ENCODE data around the gene MAST2.
"Not testable (repeated sequence)": the region's sequence is repeated elsewhere in the genome, so short reads cannot be mapped to it uniquely, and the experiment has no call there.

Gene MAST2

DNA sequence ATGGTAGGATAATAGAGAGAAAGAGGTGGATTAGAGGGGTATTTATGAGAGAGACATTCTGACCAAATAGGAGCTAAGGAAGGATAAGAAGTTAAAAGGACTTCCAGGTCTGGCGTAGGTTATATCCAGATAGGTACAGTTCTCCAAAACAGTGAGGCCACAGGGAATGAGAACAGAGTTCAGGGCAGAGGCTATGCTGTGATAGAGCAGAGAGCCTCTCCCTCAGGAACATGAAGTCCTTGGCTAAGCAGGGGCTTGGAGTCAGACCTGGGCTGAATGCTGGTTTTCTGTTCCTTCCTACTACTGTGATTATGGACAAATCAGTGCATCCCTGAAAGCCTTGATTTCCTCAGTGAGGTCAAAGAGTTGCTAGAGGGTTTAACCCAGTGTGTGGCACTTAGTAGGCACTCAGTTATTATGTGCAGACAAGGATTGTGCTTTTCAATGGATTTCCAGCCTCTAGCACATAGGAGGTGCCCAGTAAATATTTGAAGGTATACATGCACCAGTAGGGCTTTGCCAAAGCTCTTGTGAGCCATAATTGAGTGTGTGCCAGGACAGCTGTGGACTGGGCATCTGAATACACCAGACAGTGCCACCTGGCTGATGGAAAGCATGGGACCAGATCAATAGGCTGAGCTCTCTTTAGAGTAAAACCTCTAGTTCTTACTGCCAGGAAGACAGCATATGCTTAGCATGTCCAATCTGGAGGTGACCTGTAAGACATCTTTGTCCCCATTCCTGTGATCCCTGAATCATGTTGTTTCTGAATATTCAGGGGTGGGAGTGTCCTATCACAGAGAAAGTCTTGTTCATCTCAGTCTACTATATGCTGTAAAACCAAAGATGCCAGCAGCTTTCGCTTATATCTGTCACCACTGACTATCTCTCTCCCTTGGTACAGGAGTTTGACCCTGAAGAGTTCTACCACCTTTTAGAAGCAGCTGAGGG is 217.9 kb downstream of the MAST2 start:
- no peak for DNase-seq (ENCODE audit: low read depth in 3 of 3)

DNA sequence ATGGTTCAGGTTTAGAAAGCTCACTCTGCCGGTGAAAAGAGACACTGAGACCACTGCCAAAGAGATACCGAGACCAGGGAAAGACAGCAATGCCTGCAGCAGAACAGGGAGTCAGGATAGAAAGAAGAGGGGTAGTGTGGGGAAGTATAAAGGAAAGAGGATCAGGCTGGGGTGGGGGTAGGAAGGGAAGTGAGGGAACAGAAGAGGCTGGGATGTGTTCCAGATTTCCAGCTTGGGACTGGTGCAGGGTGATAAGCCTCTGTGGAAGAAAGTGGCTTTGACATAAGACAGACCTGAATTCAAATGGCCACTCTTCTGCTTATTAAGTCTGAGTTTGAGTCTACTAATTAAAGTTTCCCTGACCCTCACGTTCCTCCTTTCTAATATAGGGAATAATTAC is 223.1 kb downstream of the MAST2 start:
- DNase-seq (ENCODE audit: low read depth in 3 of 3), result no peak

DNA sequence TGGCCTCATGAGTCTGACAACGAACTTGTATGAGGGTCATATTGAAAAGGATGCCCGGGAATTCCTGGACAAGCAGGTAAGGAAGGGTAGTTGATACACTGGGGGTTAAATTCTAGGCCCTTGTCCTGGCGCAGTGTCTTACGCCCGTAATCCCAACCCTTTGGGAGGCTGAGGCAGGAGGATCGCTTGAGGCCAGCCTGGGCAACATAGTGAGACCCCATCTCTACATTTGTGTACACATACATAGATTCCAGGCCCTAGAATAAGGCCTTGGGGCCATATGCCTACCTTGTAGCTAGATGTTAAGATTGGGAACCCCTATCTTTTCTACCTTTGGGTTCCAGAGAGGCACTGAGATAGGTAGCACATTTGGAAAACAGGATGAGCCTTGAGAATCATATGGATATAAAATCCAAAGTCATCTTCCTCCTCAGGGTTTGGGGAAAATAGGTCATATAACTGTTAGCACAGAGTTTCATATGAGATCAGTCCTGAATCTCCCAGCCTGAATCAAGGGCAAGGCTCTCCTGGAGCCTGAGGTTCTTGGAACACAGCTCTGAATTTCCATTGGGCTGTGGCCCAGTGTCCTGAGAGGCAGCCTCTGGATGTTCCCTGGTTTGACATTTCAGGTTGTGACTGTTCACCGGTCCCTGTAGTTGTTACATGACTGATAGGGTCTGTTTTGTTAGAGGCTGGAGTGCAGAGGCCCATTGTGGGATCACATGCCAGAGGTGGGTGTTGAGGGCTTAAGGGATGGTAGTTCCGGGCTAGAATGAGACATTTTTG is 224.6 kb downstream of the MAST2 start:
- no peak for DNase-seq (ENCODE audit: low read depth in 3 of 3)

DNA sequence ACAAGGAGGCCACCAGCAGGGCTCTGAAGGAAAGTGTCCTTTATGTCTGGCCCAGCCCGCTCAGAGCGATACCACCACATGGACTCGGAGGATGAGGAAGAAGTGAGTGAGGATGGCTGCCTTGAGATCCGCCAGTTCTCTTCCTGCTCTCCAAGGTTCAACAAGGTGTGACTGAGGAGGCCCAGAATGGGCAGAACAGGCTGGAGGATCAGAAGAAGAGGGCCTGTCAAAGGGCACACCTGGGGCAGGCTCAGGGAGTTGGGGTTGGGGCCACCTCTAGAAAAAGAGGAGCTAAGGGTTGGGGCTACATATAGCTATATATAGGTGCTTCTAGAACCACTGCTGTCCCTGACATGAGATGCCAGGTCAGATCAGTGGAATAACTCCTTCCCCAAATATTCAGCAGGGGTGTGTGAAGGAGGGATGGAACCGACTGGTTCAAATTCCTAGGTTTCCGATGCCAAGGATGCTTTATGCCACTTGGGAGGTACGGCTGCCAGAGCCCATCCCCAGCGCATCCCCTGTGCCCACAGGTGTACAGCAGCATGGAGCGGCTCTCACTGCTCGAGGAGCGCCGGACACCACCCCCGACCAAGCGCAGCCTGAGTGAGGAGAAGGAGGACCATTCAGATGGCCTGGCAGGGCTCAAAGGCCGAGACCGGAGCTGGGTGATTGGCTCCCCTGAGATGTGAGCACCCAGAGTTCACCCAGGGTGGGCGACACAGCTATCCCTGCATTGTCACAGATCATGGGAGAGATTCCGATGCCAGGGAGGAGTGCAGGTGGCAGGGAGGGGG is 226.9 kb downstream of the MAST2 start:
- DNase-seq (ENCODE audit: low read depth in 3 of 3), result no peak

DNA sequence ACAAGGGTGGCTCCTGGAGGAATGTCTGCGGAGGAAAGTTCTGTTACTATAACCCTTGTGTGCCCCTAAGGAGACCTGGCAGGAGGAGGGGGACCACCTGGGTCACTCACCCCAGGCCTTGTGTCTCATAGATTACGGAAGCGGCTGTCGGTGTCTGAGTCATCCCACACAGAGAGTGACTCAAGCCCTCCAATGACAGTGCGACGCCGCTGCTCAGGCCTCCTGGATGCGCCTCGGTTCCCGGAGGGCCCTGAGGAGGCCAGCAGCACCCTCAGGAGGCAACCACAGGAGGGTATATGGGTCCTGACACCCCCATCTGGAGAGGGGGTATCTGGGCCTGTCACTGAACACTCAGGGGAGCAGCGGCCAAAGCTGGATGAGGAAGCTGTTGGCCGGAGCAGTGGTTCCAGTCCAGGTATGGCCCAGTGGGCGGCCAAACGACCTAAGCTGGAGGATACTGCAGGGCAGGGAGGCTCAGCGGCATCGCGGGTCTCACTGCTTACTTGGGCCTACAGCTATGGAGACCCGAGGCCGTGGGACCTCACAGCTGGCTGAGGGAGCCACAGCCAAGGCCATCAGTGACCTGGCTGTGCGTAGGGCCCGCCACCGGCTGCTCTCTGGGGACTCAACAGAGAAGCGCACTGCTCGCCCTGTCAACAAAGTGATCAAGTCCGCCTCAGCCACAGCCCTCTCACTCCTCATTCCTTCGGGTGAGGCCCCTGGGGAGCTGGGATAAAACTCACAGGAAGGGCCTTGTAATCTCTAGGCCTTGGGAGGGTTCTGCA is 227.7 kb downstream of the MAST2 start:
- DNase-seq (ENCODE audit: low read depth in 3 of 3), result no peak

DNA sequence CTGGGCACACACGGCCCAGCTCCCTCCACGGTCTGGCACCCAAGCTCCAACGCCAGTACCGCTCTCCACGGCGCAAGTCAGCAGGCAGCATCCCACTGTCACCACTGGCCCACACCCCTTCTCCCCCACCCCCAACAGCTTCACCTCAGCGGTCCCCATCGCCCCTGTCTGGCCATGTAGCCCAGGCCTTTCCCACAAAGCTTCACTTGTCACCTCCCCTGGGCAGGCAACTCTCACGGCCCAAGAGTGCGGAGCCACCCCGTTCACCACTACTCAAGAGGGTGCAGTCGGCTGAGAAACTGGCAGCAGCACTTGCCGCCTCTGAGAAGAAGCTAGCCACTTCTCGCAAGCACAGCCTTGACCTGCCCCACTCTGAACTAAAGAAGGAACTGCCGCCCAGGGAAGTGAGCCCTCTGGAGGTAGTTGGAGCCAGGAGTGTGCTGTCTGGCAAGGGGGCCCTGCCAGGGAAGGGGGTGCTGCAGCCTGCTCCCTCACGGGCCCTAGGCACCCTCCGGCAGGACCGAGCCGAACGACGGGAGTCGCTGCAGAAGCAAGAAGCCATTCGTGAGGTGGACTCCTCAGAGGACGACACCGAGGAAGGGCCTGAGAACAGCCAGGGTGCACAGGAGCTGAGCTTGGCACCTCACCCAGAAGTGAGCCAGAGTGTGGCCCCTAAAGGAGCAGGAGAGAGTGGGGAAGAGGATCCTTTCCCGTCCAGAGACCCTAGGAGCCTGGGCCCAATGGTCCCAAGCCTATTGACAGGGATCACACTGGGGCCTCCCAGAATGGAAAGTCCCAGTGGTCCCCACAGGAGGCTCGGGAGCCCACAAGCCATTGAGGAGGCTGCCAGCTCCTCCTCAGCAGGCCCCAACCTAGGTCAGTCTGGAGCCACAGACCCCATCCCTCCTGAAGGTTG is 231.4 kb downstream of the MAST2 start:
- no peak for DNase-seq (ENCODE audit: low read depth in 3 of 3)

DNA sequence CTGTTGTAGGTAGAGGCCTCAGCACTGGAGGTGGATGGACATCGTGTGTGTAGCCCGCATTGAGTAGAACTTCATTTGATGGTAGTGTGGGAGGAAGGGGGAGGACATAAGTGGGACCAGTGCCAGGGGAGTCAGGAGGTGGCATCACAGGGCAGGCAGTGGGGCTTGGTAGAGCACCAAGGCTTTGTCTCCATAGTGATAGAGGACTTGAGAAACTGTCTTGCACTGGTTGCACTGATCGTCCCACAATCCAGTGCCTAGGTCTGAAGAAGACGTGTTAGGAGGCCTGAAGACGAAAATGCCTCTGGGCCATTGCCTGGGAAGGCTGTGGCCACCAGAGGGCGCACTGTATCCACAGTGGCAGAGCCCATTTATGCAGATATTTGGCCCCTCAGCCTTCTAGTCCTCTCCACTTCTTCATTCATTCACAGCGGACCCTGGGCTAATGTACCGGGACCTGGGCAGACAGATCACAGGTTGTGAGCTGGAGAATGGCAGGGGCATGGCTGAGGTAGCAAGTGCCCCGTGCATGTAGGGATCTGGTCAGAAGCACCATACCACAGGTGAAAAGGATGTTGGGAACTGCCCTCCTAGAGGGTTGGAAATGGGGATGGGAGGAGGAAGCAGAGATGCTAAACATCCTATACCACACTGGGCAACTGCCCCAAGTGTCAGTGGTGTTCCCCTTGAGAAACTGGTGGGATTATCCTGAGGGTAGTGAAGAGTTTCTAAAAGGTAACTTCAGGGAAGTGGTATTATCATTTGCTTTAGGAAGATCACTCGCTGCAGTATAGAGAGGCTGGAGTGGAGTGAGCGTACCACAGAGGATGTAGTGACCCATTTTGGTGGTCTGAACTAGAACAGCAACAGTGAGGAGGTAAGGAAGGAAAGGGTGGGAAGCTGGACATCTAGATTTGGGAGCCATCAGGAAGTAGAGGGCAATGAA is 233.8 kb downstream of the MAST2 start:
- DNase-seq (ENCODE audit: low read depth in 3 of 3), result peak; percentile 65 to 78 (median 77)

DNA sequence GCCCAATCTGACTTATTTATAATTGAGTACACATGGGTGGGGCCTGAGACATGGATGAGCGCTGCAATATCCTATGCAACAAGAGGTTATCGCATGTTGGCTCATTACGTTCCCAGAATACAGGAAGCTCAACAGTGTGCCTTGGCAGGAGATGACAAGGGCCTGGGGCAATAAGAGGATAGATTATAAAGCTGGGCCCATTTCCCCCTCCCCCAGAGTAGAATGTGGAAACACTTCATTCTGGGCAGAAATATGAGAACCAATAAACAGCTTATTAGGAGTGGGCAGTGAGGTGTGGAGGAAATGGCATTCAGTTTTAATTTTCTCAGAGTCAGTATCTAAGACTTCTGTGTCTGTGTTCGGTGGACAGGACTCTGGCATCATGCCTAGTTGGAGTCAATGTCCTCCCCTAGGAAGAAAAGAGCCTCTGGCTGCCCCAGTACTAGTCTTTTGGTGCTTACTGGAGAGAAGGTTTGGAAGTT is 236.2 kb downstream of the MAST2 start:
- DNase-seq (ENCODE audit: low read depth in 3 of 3), result no peak

DNA sequence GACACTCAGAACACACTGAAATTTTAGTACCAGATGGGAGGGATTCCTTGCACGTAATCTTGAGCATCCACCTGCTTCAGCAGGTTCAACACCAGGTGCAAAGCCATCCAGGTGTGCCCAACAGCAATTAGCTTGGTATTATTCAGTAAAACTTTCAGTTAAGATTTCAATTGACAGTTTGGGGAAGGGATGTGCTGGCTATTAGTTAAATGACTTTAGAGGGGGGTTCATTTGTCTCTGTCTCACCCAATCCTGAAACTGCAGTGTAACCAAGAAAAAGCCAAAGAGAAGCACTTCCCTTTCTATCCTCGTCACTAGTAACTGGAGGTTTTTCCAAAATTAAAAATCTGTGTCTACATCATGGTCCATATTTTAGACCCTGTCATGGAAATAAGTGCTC is 238.1 kb downstream of the MAST2 start:
- no peak for DNase-seq (ENCODE audit: low read depth in 3 of 3)

DNA sequence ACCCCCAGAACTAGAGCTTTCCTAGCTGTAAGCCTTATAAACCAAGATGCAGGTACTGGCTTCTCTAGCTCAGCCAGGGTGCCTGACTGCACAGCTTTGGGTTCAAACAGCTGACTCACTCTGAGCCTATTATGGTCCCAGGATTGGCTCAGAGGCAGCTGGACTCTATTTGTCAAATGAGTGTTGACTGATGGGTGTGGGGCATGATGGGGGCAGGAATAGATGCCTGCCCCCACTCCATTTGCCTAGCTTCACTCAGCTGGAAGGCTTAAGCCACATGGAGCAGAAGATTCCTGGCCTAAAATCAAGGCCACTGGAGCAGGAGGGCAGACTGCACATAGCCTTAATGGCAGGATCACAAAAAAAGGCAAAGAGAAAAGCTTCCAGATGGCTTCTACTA is 238.6 kb downstream of the MAST2 start:
- DNase-seq (ENCODE audit: low read depth in 3 of 3), result no peak

DNA sequence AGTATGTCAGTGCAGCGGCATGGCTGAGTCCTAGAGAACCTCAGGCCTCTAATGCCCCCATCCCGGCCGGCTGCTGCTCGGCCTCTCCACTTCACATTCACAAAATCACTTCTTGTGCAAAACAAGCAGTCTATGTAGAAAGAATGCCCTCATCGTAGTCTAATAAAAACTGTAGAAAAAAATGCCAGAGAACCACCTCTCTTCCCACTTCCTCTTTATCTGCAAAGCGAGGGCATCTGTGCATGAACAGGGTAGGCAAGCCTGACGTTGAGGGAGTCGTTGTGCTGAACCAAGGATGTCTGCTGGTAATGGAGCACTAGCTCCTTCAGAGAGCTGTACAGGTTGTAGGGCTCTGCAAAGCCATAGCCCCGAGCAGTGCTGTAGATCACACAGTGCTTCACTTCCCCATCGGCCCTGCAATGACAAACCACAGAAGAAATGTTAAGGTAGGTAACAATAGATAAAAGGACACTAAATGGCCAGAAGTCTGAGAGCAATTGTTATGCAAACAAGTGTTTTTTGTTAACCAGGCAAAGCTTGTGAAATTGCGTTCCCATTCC is 240.1 kb downstream of the MAST2 start:
- no peak for DNase-seq (ENCODE audit: low read depth in 3 of 3)

DNA sequence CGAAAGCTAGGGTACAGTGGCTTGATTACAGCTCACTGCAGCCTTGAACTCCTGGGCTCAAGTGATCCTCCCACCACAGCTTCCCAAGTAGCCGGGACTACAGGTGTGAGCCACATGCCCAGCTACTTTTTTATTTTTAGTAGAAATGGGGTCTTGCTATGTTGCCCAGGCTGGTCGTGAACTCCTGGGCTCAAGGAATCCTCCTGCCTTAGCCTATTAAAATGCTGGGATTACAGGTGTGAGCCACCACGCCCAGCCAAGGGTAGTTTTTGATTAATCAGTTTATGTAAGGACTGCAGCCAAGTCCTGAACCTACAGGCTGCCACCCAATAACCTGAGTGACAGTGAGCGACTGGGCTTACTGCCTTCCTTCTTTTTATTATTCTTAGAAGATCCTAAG is 240.7 kb downstream of the MAST2 start:
- DNase-seq (ENCODE audit: low read depth in 3 of 3), result no peak

DNA sequence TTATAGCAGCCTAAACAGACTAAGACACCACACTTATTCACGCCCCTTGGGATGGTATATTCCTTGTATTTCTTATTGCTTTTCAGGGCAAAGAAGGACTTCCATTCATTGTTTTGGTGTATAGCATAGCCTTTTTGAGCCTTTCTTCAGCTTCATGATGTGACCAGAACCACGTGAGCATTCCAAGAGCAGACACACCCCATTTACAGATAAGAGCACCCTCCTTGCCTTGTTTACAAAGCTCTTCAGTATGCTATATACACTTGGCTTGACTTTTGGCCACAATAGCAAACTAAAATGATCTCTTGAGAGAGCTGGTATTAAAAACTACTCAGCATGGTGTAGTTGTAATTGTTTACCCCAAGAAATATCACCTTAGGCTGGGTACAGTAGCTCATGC is 250.3 kb downstream of the MAST2 start:
- DNase-seq (ENCODE audit: low read depth in 3 of 3), result no peak

DNA sequence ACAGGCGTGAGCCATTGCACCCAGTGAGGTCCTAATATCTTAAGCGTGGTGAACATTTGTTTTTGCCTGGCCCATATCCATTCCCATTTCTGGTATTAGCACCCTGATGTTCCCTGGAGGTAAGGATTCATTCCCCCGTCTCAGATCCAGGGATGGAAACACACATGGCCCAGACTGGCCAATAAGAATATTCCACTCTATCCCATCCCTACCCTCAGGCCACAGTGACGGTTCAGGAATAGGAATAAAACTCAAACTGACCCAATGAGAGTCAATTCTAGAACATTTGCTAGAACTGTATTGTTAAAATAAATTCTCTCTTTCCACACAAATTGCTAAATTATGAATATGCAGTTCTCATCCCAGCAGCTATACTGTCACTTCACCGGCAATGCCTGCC is 252.9 kb downstream of the MAST2 start:
- no peak for DNase-seq (ENCODE audit: low read depth in 3 of 3)

DNA sequence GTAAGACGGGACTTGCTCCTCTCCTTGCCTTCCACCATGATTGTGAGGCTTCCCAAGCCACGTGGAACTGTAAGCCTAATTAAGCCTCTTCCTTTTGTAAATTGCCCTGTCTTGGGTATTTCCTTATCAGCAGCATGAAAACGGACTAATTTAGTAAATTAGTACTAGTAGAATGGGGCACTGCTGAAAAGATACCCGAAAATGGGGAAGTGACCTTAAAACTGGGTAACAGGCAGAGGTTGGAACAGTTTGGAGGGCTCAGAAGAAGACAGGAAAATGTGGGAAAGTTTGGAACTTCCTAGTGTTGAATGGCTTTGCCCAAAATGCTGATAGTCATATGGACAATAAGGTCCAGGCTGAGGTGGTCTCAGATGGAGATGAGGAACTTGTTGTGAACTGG is 253.8 kb downstream of the MAST2 start:
- not testable (repeated sequence) for DNase-seq (ENCODE audit: low read depth in 3 of 3)

DNA sequence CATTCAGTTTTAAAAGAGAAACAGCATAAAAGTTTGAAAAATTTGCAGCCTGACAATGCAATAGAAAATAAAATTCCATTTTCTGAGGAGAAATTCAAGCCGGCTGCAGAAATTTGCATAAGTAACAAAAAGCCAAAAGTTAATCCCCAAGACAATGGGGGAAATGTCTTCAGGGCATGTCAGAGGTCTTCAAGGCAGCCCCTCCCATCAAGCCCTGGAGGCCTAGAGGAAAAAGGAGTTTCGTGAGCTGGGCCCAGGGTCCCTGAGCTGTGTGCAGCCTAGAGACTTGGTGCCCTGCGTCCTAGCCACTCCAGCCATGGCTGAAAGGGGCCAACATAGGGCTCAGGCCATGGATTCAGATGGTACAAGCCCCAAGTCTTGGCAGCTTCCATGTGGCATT is 254.4 kb downstream of the MAST2 start:
- no peak for DNase-seq (ENCODE audit: low read depth in 3 of 3)

DNA sequence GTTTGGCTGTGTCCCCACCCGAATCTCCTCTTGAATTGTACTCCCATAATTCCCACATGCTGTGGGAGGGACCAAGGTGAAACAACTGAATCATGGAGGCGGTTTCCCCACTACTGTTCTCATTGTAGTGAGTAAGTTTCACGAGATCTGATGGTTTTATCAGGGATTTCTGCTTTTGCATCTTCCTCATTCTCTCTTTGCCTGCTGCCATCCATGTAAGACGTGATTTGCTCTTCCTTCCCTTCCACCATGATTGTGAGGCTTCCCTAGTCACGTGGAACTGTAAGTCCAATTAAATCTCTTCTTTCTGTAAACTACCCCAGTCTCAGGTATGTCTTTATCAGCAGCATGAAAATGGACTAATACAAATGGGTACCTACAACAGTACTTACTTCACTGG is 255.5 kb downstream of the MAST2 start:
- no peak for DNase-seq (ENCODE audit: low read depth in 3 of 3)

DNA sequence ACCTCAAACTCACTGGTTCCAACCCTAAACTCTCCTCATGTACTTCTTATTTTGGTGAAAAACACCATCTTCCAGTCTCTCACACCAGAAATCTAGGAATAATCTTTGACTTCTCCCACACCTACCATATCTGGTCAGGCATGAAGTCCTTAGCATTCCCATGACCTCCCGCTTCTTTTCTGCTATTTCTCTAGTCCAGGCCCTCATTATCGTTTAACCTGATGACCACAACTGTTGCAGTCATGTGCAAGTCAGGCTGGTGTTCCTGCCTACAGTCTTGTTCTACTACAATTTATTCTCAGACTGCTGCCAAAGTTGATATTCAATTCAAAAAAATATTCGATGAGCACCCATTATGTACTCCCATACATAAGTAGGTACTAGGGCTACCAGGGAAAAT is 257.7 kb downstream of the MAST2 start:
- no peak for DNase-seq (ENCODE audit: low read depth in 3 of 3)

Data from stimulated activated CD4-positive, alpha-beta T cell treated with anti-CD3 and anti-CD28 coated beads, TNF-alpha, amount 100 ng/mL, for 48 hours (primary cell).